ENCODE measurements around the gene STAT6. TPM values are rescaled to one million over a fixed set of nuclear protein-coding genes. Genes with fewer than 3 reads are reported as not detected.

STAT6 gene
- total RNA-seq, 8 experiments from 2014 or later: 1.6 to 126 (median 13.3) TPM

DNA sequence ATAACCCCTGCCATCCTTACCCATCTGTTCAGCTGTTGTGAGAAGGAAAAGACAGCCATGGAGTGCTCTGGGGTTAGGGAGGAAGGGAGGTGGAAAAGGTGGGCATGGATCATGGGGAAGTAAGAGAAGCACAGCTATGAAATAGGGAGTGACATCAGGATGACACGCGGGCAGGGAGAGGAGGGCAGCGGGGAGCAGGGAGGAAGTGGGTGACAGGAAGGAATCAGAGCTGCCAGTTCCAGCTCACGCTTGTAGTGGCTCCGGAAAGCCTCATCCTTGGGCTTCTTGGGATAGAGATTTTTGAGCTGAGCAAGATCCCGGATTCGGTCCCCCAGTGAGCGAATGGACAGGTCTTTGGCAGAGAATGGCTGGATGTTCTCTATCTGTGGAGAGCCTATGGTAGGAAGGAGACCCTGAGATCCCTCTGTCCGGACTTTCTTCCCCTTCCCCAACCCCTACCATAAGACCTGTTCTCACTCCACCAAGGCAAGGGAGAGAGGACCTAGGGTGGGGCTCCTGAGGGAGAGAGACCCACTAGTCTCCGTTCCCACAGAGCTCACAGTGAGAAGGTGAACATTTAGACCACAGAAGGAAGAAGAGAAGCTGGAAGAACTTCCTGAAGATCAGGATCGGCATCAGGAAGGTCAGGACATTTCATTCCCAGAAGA is 12.0 kb downstream of the STAT6 start:
- Histone ChIP-seq H3K27ac (no peak overlapping the region), H3K4me1 (replicated peaks in 1 of 2) (peaks cover 3 to 13% of the 10 kb centered on the region in 2 donors), H3K4me3 (no peak overlapping the region)
- in situ Hi-C loops (cut with MboI; ENCODE audit: low pct_unique_long_range_greater_than_20kb in 2 of 9, low sequenced_read_pairs in 9 of 9, unreplicated experiment in 9 of 9): no loop called here
- no peak for ATAC-seq (replicated peaks in 6 of 8)
- 40 to 100% (median 80%) methylated on average over 1 to 7 of the region's 11 CpGs; no CpG with 5 or more reads in 2 of the 10 experiments for WGBS, 10 experiments

- Histone ChIP-seq H3K27ac (no peak overlapping the region), H3K4me1 (replicated peaks in 1 of 2) (peaks cover 10 to 20% of the 10 kb centered on the region in 2 donors), H3K4me3 (no peak overlapping the region)
- ATAC-seq (replicated peaks in 6 of 8): no peak
- 100% methylated on average over 1 of the region's 1 CpG; no CpG with 5 or more reads in 9 of the 10 experiments for WGBS, 10 experiments
- in situ Hi-C loops (cut with MboI; ENCODE audit: low pct_unique_long_range_greater_than_20kb in 2 of 9, low sequenced_read_pairs in 9 of 9, unreplicated experiment in 9 of 9): no loop called here
Observed at GRCh38 chr12:57098546-57098945, 12.6 kb downstream of the STAT6 start.

GRCh38 chr12:57097554-57097835 is 13.7 kb downstream of the STAT6 start:
- ATAC-seq (replicated peaks in 6 of 8): no peak
- in situ Hi-C loops (cut with MboI; ENCODE audit: low pct_unique_long_range_greater_than_20kb in 2 of 9, low sequenced_read_pairs in 9 of 9, unreplicated experiment in 9 of 9): no loop called here
- Histone ChIP-seq H3K27ac (no peak overlapping the region), H3K4me3 (no peak overlapping the region), H3K4me1 (replicated peaks in 1 of 2) (peaks cover 12 to 25% of the 10 kb centered on the region in 2 donors)
- 20 to 100% (median 91%) methylated on average over 1 to 8 of the region's 8 CpGs; no CpG with 5 or more reads in 3 of the 10 experiments for WGBS, 10 experiments

GRCh38 chr12:57096748-57097553 is 14.2 kb downstream of the STAT6 start:
- H3K27ac ChIP-seq: no peak overlapping the region
- WGBS, 10 experiments: 59 to 100% (median 100%) methylated on average over 1 to 5 of the region's 8 CpGs; no CpG with 5 or more reads in 5 of the 10 experiments
- in situ Hi-C loops (cut with MboI; ENCODE audit: low pct_unique_long_range_greater_than_20kb in 2 of 9, low sequenced_read_pairs in 9 of 9, unreplicated experiment in 9 of 9): no loop called here
- ATAC-seq (replicated peaks in 6 of 8): no peak
- peaks cover 12 to 20% of the 10 kb centered on the region in 2 donors for H3K4me1 ChIP-seq (replicated peaks in 1 of 2)
- no peak overlapping the region for H3K4me3 ChIP-seq

DNA sequence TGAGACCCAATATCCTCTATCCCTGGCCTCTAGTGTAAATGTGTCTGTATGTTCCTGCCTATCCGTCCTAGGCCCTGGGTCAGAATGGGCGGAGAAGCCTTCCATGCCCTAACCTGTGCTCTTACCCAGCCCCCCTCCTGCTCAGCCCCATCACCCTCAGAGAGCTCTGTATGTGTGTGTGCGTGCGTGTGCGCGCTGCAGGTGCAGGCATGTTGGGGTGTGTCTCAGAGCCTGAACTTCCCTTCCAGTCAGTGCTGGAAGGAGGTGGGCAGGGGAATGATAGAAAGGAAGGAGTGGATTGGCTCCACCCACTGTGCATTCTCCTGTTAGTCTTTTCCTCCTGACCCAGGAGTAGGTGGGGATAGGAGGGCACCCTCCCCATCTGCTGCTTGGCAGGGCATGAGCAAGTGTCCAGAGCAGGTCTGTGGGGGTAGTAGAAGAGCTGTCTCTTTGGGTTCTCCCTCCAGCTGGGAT is 15.0 kb downstream of the STAT6 start:
- H3K4me3 ChIP-seq: no peak overlapping the region
- in situ Hi-C loops (cut with MboI; ENCODE audit: low pct_unique_long_range_greater_than_20kb in 2 of 9, low sequenced_read_pairs in 9 of 9, unreplicated experiment in 9 of 9): no loop called here
- WGBS, 10 experiments: 69 to 88% (median 81%) methylated on average over 2 to 5 of the region's 6 CpGs; no CpG with 5 or more reads in 6 of the 10 experiments
- H3K4me1 ChIP-seq (replicated peaks in 1 of 2): peaks cover 12 to 20% of the 10 kb centered on the region in 2 donors
- peak in 4 of 8 experiments; percentile 7 to 37 (median 10) for ATAC-seq (replicated peaks in 6 of 8)
- H3K27ac ChIP-seq: no peak overlapping the region

GRCh38 chr12:57095440-57095839 is 15.7 kb downstream of the STAT6 start:
- 83 to 100% (median 100%) methylated on average over 1 to 2 of the region's 3 CpGs; no CpG with 5 or more reads in 2 of the 10 experiments for WGBS, 10 experiments
- Histone ChIP-seq H3K27ac (no peak overlapping the region), H3K4me3 (no peak overlapping the region), H3K4me1 (replicated peaks in 1 of 2) (peaks cover 18 to 27% of the 10 kb centered on the region in 2 donors)
- no peak for ATAC-seq (replicated peaks in 6 of 8)
- in situ Hi-C loops (cut with MboI; ENCODE audit: low pct_unique_long_range_greater_than_20kb in 2 of 9, low sequenced_read_pairs in 9 of 9, unreplicated experiment in 9 of 9): no loop called here

DNA sequence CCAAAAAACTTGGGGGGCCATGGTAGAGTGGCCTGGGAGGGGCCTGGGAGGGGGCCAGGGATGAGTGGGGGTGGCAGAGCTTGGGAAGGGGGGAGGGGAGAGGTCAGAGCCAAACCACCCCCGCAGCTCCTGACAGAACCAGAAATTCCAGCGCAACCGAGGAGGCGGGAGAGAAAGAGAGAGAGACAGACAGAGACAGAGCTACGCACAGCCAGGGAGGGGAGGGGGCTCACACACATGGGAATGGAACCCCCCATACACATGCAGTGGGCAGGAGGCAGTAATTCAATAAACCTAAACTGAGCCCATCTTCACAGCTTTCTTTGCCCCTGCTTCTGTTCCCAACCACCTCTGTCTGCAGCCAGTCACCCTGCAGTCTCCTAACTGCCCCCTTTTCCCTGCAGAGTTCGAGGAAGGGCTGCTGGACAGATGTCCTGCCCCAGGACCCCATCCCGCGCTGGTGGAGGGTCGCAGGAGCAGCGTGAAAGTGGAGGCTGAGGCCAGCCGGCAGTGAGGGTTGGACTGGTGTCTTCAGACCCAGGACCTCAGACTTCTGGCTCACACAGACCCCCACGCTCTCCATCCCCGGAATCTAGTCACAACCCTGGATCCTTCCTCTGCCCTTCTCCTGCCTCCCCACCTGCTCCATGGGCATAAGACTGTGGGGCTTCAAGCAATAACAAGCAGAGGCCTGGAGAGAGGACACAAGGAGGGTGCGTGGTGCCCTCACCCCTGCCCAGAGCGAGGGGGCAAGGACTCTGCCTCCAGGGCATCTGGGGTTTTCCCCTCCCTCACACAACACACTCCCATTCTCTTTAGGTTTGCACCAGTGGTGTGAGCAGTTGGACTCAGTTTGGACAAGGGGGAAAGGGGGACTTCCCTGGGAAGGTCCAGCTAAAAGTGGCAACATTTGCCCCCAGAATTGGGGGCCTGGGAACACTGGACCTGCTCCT is 16.7 kb downstream of the STAT6 start:
- Histone ChIP-seq H3K4me1 (replicated peaks in 1 of 2) (peaks cover 19 to 30% of the 10 kb centered on the region in 2 donors), H3K4me3 (no peak overlapping the region), H3K27ac (peak overlapping the region; percentile 43 to 47)
- in situ Hi-C loops (cut with MboI; ENCODE audit: low pct_unique_long_range_greater_than_20kb in 2 of 9, low sequenced_read_pairs in 9 of 9, unreplicated experiment in 9 of 9): no loop called here
- 31 to 100% (median 72%) methylated on average over 1 to 8 of the region's 15 CpGs; no CpG with 5 or more reads in 5 of the 10 experiments for WGBS, 10 experiments
- peak in 3 of 8 experiments; percentile 1 to 14 (median 6) for ATAC-seq (replicated peaks in 6 of 8)

DNA sequence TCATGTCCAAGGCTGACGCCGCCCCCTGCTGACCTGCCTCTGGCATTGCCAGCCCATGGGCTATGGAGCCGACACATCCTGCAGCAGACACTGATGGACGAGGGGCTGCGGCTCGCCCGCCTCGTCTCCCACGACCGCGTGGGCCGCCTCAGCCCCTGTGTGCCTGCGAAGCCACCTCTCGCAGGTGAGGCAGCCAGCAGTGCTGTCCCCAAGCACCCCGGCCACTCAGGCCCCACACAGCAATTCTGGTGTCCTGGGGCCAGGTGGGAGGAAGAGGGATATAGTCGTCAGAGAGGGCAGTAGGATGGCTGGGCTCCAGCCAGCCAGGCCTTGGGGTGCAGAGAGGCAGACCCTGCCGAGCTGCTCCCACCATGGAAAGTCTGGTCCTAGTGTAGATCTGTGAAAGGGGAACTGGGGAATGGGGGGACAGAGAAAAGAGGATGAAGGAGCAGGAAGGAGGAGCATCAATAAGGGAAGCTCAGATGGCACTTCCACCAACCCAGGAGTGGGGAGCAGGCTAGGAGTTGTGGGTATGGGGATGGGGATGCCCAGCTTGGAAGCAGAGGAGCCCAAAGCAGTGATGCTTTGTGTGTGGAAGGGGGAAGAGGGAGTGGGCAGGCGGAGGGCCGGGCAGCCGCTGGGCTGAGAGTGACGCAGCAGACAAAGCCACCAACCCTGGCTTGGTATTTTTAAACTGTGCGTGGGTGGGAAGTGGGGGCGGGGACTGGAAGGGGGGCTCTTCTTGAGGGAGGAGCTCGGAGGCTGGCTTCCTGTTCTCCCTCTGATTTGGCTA is 17.6 kb downstream of the STAT6 start:
- H3K27ac ChIP-seq: peak overlapping the region; percentile 43 to 47
- WGBS, 10 experiments: 0 to 50% (median 38%) methylated on average over 1 to 3 of the region's 24 CpGs; no CpG with 5 or more reads in 5 of the 10 experiments
- in situ Hi-C loops (cut with MboI; ENCODE audit: low pct_unique_long_range_greater_than_20kb in 2 of 9, low sequenced_read_pairs in 9 of 9, unreplicated experiment in 9 of 9): no loop called here
- ATAC-seq (replicated peaks in 6 of 8): peak; percentile 2 to 46 (median 38)
- H3K4me1 ChIP-seq (replicated peaks in 1 of 2): peaks cover 19 to 30% of the 10 kb centered on the region in 2 donors
- no peak overlapping the region for H3K4me3 ChIP-seq

- no peak for ATAC-seq (replicated peaks in 6 of 8)
- Histone ChIP-seq H3K27ac (no peak overlapping the region), H3K4me1 (replicated peaks in 1 of 2) (peaks cover 19 to 30% of the 10 kb centered on the region in 2 donors), H3K4me3 (no peak overlapping the region)
- WGBS, 10 experiments: 100% methylated on average over 1 of the region's 4 CpGs; no CpG with 5 or more reads in 9 of the 10 experiments
- in situ Hi-C loops (cut with MboI; ENCODE audit: low pct_unique_long_range_greater_than_20kb in 2 of 9, low sequenced_read_pairs in 9 of 9, unreplicated experiment in 9 of 9): no loop called here
Observed at GRCh38 chr12:57092876-57093414, 18.2 kb downstream of the STAT6 start.

DNA sequence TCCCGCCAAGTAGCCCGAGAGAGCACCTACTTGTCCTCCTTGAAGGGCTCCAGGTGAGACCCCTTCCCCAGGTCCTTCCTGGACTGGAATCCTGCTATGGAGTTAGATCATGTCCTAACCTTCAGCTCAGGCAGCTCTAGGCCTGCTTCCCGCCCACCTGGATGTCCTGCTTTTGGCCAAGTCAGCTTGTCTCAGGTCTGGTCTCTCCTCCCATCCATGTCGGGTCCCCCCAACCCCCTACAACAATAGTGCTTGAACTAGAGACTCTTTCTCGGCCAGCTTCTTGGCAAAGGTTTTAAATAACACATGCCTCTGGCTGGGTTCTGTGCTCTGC is 18.7 kb downstream of the STAT6 start:
- in situ Hi-C loops (cut with MboI; ENCODE audit: low pct_unique_long_range_greater_than_20kb in 2 of 9, low sequenced_read_pairs in 9 of 9, unreplicated experiment in 9 of 9): no loop called here
- Histone ChIP-seq H3K4me1 (replicated peaks in 1 of 2) (peaks cover 19 to 30% of the 10 kb centered on the region in 2 donors), H3K4me3 (no peak overlapping the region), H3K27ac (no peak overlapping the region)
- no peak for ATAC-seq (replicated peaks in 6 of 8)
- WGBS, 10 experiments: 94 to 100% methylated on average over 2 to 3 of the region's 5 CpGs; no CpG with 5 or more reads in 8 of the 10 experiments

DNA sequence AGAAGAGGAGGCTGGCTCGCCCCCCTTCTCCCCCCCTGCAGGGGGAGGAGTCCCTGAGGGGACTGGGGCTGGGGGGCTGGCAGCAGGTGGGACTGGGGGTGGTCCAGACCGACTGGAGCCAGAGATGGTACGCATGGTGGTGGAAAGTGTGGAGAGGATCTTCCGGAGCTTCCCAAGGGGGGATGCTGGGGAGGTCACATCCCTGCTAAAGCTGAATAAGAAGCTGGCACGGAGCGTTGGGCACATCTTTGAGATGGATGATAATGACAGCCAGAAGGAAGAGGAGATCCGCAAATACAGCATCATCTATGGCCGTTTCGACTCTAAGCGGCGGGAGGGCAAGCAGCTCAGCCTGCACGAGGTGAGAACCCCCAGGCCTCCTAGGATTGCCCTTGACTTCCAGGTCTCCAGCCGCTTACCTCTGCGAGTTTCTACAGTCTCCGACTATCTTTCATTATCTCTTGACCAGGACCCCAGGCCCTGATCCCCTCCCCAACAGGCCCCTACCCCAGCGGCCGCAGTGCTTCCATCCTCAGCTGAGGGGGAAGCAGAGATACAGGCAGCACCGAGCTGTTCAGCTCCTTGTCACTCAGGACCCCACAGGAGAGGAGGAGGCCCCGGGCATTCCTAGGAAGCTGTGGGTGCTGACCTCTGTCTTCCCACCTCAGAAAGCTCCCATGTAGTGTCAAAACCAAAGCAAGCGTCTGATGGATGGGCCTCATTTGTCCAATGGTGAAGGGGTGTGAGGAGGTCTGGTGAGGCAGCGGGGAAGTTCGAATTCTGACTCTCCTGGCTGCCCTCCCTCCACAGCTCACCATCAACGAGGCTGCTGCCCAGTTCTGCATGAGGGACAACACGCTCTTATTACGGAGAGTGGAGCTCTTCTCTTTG is 19.3 kb downstream of the STAT6 start:
- Histone ChIP-seq H3K4me1 (replicated peaks in 1 of 2) (peaks cover 20 to 30% of the 10 kb centered on the region in 2 donors), H3K4me3 (no peak overlapping the region), H3K27ac (no peak overlapping the region)
- ATAC-seq (replicated peaks in 6 of 8): no peak
- in situ Hi-C loops (cut with MboI; ENCODE audit: low pct_unique_long_range_greater_than_20kb in 2 of 9, low sequenced_read_pairs in 9 of 9, unreplicated experiment in 9 of 9): no loop called here
- WGBS, 10 experiments: 67 to 85% (median 77%) methylated on average over 2 to 6 of the region's 25 CpGs; no CpG with 5 or more reads in 6 of the 10 experiments

Data from motor neuron (in vitro differentiated cells).